ENCODE data around the gene GLRX5.

Gene GLRX5

DNA sequence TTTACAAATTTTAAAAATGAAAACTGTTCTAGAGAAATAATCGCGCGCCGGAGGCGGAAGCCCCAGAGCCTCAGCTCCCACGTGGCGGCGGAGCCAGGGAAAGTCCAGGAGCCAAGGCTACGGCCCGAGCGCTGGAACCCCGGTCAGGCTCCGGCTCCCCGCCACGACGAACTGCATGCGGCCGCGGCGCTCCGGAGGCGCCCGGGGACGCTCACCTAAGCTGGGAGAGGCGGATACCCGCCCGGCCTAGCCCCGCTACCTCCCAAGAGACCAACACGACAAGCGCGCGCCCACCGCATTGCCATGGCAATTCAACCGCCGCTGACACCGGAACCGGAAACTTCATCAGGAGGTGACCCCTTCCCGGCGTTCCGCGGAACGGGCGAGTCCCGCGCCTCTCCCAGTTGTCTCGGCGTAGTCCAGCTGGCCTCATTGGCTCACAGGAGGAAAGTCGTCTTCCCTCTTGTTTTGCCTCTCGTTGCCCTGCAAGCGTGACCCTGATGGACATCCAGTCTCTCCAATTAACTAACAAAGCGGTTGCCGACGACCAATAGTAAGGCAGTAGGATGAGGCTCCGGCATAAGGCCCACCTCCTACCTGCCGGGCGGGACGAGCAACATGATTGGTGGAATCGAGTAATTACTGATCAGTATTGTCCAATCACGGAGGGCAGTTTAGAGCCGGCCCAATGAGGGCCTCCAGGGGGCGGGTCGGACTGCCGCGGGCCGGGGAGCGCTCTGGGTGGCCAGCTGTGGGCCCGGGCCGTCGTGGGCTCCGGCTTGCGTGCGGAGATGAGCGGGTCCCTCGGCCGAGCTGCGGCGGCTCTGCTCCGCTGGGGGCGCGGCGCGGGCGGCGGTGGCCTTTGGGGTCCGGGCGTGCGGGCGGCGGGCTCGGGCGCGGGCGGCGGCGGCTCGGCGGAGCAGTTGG lies at the start of gene GLRX5:
Gene GLRX5 (plus strand): TSS at position 752 of the 927 bp plus-strand sequence. CDS start 40 bp downstream, at position 792.
- DNase-seq (peak; percentile 96), ATAC-seq (peak; percentile 93)

DNA sequence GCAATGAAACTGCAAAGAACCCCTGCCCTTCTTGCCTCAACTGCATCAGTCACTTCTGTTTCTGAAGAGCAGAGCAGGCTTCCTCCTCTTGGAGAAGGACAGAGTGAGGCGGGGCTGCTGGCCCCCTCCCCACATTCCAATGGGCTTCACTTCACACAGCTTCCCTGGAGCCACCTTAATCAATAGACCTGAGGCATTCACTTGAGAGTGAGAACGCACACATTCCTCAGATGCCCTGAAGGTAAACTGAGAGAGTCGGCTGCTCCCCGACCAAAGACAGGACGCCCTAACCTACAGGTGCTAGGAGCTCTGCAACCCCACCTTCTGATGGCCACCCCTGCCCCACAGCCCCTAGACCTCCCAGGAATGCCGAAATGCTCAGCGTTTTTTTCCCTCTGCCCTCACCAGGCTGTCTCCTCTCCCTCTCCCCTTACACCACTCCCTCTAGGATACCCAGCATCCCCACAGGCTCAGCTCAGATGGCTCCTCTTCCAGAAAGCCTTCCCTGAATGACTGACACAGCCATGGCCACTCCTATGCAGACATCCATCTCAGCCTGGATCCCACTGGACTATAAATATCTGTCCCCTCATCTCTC lies 49.5 kb upstream of the GLRX5 start:
- ATAC-seq, result no peak
- DNase-seq, result no peak

DNA sequence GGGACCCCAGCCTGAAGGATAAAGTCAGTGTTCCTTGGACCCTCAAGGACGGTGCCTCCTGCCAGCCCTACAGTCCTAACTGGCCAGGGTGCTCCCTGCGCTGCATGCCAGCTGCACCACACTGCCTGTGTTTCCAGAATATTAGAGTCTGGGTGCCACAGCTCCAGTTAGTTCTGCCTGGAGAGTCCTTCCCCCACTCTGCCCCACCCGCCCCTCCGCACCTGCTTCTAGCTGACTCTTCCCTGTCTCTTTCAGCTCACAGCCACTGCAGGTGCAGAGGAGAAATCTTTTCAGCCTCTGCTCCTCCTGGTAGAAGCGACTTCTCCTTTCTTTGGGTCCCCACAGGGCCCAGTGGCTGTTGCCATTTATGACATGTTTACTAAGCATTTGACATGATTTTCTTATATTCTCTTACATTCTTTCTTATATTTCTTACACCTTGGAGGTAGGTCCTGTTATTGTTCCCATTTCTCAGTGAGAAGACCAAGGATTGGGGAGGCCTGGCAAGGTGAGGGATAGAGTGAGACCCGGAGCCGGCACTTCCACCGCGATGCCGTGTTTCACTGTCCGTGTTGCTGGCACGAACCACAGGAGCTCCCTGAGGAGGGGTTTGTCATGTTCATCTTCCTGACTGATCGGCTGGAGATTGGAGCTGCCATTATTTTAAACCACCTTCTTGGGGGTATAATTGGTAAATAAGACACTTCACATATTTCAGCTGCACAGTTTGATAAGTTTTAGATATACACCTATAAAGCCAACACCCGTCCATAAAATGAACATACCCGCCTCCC lies 47.8 kb upstream of the GLRX5 start:
- ATAC-seq (no peak), DNase-seq (no peak)

DNA sequence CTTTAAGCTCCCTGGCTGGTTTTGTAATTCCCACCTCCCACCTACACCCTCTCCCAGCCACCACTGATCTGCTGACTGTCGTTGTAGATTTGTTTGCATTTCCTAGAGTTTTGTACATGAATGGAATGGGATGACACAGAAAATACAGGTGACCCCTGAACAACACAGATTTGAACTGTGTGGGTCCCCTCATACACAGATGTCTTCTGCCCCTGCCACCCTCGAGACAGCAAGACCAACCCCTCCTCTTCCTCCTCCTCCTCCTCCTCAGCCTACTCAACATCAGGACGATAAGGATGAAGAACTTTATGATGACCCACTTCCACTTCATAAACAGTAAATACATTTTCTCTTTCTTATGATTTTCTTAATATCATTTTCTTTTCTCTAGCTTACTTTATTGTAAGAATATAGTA lies 47.2 kb upstream of the GLRX5 start:
- DNase-seq, result no peak
- ATAC-seq, result no peak

DNA sequence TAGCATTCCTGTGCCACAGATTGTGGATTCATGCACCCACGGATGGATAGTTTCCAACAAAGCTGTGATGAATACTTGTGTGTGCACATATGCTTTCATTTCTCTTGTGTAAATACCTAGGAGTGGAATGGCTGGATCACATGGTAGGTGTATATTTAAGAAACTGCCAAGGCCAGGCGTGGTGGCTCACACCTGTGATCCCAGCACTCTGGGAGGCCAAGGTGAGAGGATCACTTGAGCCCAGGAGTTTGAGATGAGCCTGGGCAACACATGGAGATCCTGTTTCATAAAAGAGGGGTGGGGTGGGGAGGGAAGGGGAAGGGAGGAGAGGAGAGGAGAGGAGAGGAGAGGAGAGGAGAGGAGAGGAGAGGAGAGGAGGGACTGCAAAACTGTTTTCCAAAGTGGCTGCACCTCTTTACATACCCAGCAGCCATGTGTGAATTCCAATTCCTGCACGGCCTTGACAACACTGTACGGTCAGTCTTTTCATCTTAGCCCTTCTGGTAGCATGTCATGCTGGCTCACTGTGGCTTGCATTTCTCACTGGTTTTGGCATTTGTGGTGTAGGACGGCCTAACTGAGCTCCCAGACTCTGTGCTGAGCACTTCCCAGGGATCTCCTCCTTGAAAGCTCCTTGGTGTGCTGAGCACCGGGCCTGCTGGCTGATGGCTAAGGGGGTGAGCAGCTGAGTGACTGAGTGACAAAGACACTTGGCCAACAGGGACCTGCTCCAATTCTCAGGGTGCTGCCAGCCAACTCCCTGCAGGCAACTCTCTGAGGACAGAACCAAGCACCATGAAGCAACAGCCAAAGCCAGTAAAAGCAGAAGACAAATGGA lies 46.3 kb upstream of the GLRX5 start:
- no peak for ATAC-seq
- DNase-seq, result no peak

DNA sequence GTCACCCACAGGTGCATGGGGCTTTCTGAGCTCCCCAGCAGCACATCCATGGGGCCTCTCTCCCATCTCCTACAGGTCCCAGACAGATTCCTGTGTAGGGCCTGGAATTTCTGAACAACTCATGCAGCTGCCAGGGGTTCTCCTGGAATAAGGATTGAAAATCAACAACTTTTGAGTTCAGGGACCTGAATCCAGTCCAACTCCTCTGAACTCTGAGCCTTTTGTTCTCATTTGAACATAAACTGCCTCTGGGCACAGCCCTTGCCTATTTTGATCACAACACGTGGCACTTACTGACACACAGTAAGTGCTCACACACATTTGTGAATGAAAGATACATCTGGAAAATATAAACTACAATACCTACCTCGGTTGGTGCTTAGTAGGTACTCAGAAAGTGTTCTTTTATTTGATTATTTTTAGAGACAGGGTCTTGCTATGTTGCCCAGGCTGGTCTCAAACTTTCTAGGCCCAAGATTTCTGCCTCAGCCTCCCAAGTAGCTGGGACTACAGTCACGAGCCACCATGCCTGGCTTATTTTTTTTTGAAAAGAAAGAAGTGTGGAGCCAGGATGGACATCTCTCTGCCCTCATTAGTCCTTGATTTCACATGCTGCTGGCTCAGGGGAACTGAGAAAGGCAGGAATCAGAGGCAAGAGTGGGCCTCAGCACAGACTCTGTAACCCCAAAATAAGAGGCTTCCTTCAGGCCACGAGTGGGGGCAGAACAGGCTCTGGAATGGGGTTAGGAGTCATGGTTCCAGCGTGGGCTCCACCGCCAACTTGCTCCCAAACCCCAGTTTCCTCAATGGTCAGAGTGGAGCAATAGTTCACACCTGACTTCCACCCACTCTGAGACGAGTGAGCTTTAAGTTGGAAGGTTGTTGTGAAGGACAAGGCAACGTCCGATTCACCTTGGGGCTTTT lies 45.4 kb upstream of the GLRX5 start:
- DNase-seq, result no peak

DNA sequence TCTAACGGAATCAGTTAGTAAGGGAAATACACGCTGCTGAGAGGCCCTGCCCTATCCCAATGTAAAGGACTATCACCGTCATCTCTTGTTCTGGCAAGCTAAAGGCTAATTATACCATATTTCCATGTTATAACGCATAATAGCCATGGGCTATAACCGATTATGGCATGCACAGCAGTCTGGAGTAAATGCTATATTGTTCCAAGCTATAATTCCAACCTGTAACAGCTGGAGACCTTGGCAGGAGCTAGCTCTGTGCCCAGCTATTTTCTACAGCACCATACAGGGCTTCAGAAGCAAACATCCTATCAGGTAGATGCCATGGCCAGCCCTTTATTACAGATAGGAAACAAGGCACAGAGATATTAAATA lies 44.7 kb upstream of the GLRX5 start:
- ATAC-seq (no peak), DNase-seq (no peak)

More for the DNA sequence above, 45.4 kb upstream of the GLRX5 start:
- ATAC-seq, result no peak

DNA sequence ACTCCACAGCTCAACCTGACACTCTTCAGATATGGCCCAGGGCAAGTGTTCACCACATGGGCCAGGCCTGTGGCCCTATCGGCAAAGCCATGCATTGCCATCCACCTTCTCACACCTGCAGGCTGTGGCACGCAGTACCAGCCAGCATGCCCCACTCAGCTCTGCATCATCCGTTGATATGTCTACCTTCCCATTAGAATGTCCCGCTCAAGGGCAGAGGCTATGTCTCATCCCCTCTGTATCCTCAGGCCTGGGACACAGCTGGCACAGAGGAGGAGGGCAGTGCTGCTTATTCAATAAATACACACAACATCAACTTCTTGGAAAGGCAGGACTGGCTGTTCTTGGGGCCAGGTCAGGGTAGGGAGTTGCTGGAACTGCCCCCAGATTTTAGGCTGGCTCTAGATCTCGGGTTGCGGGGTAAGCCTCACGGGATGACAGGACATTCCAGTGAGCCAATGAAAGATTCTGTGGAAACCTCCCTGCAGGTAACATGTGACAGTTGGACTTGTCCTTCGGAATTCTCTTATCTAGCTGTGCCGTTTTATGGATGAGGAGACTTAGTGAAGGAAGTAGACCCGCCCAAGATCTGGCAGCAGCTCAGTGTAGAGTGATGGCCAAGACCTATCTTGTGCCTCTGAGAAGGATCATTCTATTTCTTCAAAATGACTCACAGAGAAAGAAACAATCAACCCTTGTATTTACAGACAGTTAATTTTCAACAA lies 44.0 kb upstream of the GLRX5 start:
- DNase-seq (no peak), ATAC-seq (no peak)

DNA sequence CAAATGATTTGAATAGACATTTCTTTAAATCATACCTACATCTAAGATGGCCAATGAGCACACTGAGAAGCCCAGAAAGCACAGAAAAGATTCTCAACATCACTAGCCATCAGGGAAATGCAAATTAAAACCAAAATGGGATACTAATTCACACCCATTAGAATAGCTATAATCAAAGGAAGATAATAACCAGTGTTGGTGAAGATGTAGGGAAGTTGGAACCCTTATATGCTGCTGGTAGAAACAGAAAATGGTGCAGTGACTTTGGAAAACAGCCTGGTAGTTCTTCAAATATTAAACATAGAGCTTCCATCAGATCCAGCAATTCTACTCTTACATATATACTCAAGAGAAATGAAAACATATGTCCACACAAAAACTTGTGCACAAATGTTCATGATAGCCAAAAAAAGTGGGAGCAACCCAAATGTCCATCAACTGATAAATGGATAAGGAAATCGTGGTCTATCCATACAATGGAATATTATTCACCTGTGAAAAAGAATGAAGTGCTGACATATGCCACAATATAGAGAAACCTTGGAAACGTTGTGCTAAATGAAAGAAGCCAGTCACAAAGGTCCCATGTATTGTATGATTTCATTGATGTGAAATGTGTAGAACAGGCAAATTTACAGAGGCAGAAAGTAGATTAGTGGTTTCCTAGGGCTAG lies 42.8 kb upstream of the GLRX5 start:
- no peak for DNase-seq
- ATAC-seq, result no peak

DNA sequence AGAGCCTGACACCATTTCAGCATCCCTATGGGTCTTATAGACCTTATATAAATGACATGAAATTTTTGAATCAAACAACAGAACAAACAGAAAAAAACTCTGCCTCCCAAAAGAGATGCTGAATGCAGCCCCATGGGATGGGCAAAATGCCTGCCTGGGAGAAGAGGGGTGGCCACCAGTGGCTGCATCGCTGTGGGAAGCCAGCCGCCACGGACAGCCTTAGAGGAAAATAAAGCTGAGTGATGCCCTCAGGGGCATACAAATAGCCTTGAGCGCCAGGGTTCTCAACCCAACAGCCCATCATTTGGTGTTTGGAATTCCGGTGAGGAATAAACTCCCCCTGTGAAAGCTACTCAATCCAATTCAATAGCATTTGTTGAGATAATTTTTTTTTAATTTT lies 41.3 kb upstream of the GLRX5 start:
- DNase-seq (no peak), ATAC-seq (no peak)

DNA sequence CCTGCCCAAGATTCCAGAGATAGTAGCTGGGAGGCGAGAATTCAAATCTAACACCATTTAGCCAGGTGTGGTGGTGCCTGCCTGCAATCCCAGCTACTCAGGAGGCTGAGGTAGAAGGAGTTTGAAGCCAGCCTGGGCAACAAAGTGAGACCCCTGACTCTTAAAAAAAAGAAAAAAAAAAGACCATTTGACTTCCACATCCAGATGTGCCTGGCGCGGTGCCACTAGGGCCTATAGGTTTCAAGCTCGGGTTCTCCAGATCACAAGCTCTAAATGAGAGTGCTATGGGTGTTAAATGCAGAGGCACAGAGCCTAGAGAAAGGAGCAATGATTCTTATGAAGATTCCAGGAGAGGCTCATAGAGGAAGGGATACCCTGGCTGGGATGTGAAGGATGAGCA lies 40.9 kb upstream of the GLRX5 start:
- DNase-seq (no peak), ATAC-seq (no peak)

DNA sequence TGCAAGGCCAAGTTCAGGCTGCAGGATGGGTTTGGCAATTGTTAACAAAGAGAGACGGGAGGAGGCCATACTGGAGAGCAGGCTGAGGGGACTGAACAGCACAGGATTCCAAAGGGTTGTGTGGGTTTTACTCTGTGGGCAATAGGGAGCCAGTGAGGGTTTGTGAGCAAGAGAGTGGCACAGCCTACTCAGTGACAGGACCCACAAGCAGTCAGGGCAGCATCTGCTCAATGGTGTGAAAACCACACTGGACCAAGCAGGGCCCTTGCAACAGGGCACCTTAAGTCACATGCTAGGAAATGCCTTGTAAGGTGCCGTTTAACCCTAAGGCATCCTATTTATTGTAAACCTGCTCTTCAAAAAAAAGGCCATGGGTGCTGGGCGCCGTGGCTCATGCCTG lies 40.4 kb upstream of the GLRX5 start:
- ATAC-seq (no peak), DNase-seq (no peak)

DNA sequence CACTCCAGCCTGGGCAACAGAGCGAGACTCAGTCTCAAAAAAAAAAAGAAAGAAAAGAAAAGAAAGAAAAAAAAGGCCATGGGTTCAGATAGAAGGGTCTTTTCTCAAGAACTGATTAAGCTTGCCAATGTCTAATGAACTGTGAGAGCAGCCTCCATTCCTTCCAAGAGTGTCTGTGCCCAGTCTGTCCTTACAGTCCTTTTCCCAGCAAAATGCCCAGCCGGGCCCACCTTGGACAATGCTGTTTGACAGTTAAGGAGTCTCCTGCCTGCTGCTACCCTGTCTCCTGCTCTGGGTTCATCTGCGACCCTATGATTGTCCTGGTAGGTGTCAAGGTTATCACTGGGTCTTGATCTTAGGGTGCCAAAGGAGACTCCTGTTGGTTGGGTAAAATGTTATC lies 39.8 kb upstream of the GLRX5 start:
- no peak for DNase-seq
- no peak for ATAC-seq

DNA sequence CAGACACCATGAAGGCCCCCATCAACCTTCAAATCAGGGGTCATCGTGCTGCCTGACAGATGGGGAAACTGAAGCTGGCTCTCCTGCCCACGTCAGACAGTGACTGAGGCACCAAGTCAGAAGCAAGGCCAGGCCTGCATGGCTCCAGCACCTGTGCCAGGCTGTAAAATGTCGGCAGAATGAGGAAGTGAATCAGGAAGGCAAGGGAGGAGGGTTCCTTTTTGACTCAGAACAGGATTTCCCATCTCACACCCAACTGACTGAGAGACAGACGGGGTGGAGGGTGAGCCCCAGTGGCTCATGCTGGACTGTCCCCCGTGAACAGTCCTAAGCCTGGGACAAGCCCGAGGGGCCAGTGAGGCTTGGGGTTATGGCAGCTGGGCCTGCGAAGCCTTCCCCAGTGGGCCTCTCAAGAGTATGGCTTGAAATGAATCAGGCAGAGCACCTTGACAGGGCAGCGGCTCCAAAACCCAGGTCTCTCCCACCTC lies 39.3 kb upstream of the GLRX5 start:
- ATAC-seq (peak; percentile 58), DNase-seq (peak; percentile 43)

DNA sequence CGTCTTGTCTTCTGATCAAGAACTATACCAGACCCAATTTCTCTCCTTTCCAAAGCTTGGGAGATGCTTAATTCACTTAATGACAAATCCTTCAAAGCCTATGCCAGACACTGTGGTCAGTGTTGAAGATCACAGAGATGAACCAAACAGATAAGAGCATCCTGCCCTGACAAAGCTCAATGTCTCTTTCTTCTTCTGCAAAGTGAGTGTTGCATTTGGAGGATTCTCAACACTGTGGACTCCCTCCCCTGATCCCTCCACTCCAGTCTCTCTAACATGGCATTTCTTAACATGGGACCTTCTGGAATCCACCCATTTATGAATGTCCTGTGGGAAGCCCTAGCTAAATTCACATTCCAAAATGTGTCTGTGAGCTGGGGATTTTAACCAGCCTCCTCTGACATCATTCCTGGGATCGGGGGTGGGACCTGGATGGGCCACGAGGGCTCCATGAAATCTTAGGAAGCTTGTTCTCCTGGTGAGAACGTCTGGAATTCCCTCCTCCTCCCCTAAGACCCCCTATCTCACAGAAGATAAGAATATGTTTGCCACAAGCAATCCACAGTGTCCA lies 38.7 kb upstream of the GLRX5 start:
- DNase-seq, result no peak
- ATAC-seq, result peak; percentile 39

DNA sequence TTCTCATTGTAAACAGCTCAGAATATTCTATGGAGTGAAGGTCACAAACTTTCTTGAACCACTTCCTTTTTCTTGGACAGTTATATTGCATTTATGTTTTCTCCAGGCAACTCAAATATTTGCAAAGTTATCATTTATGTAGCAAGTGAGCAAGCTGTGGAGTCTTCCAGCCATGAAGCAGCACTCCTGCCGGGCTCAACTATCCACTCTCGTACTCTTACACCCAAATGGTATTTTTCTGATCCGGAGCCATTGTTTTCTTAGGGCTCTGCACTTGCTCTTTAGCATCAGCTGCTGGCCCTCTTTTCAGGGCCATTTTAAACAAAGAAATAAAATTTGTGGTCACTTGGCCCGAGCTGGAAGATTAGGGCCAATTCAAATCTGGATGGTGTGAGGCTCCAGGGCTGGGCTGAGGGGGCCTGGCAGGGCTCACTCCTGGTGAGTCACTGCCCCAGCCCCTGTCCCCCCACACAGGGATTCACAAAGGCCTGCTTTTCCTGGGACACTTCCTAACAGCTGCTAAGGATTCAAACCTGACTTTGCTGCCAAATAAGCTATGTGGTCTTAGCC lies 38.1 kb upstream of the GLRX5 start:
- DNase-seq, result no peak

DNA sequence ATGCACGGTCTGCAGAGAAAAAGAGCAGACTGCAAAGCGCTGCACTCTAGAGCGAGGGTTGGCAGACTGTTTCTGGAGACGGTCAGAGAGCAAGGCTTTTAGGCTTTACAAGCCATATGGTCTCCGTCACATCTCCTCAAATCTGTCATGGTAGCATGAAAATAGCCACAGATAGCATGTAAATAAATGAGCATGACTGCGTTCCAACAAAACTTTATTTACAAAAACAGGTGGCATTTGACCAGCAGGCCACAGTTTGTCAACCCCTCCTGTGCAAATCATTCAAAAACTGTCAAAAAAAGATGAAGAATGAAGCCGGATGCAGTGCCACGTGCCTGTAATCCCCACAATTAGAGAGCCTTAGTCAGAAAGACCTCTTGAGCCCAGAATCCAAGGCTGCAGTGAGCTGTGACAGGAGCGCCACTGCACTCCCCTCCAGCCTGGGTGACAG lies 37.3 kb upstream of the GLRX5 start:
- ATAC-seq, result no peak
- no peak for DNase-seq

More for the DNA sequence above, 38.1 kb upstream of the GLRX5 start:
- no peak for ATAC-seq

DNA sequence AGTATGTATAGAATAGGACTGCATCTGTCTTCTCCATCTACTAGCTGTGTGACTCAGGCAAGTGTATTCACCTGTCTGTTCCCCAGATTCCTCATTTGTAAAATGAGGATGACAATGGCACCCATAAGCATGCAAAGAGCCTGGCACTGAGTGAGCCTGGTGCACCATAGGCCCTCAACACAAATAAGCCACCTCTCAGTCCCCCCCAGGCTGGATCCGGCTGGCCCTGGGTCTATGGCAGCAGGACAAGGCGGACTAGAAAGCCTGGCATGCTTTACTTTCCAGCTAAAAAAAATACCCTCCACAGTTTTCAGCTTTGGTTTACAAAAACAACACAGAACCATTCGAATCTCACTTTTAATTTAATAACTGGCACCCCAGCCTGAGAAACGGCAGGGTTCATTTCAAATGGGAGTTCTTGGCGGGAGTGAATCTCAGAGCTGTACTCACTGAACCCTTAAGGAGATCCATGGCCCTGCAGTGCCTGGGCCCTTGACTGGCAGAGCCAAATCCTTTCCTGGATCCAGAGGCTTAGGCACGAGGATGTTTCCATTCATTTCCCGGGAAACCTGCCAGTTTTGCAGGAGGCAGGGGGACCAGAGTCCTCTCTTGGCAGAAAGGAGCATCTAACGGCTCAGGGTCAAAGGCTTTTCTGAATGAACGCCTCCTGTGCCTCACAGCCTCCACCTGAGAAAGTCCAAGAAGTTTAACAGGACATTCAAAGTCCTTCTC lies 36.1 kb upstream of the GLRX5 start:
- ATAC-seq (no peak), DNase-seq (no peak)

All from stimulated activated naive CD8-positive, alpha-beta T cell treated with anti-CD3 and anti-CD28 coated beads, Interleukin-15, Interleukin-2, amounts not matched to agents 100 U/mL and 50 U/mL, for 24 hours (primary cell).